22Rv1 (cell line): ENCODE measurements around the gene PATJ.

Experiments
- CTCF ChIP-seq: fragments of 450-650 bp; IDR thresholded peaks from 2 replicates; pipeline ENCODE4 v1.5.1; 2017; ENCODE audit warnings: mild to moderate bottlenecking
- ZFX ChIP-seq: fragments of 450-650 bp; IDR thresholded peaks from 2 replicates; pipeline ENCODE4 v1.6.1; 2017; ENCODE audit warnings: antibody characterized with exemption, borderline replicate concordance

- TF ChIP-seq CTCF (no peak), ZFX (no peak)
Measured at GRCh38 chr1:61914823-61915482, 172.7 kb downstream of the PATJ start.
